ENCODE results near the gene ALPG.
"Not testable (repeated sequence)": the region's sequence is repeated elsewhere in the genome, so short reads cannot be mapped to it uniquely, and the experiment has no call there.

Gene ALPG

GRCh38 chr2:232381204-232382031 is 25.2 kb upstream of the ALPG start:
- not testable (repeated sequence) for H3K36me3 Mint-ChIP-seq (ENCODE audit: insufficient read depth); H3K27ac Mint-ChIP-seq (ENCODE audit: low read depth); DNase-seq (ENCODE audit: low spot score in 2 of 2); H3K4me3 Mint-ChIP-seq; H3K4me1 Mint-ChIP-seq; ATAC-seq (replicated peaks; ENCODE audit: extremely low read depth, poor library complexity, severe bottlenecking); H3K9me3 Mint-ChIP-seq
- peaks cover 40% of the 10 kb centered on the region for H3K27me3 Mint-ChIP-seq

GRCh38 chr2:232382331-232383225 is 24.1 kb upstream of the ALPG start:
- H3K4me1 Mint-ChIP-seq: no peaks in the 10 kb centered on the region
- no peak for ATAC-seq (replicated peaks; ENCODE audit: extremely low read depth, poor library complexity, severe bottlenecking)
- peaks cover 45% of the 10 kb centered on the region for H3K27me3 Mint-ChIP-seq
- no peaks in the 10 kb centered on the region for H3K9me3 Mint-ChIP-seq
- peaks cover 4% of the 10 kb centered on the region for H3K36me3 Mint-ChIP-seq (ENCODE audit: insufficient read depth)
- H3K27ac Mint-ChIP-seq (ENCODE audit: low read depth): no peak overlapping the region
- no peak overlapping the region for H3K4me3 Mint-ChIP-seq
- DNase-seq (ENCODE audit: low spot score in 2 of 2): no peak

- Mint-ChIP-seq H3K27ac (ENCODE audit: low read depth) (no peak overlapping the region), H3K4me1 (no peaks in the 10 kb centered on the region), H3K9me3 (no peaks in the 10 kb centered on the region), H3K27me3 (peaks cover 53% of the 10 kb centered on the region), H3K4me3 (no peak overlapping the region), H3K36me3 (ENCODE audit: insufficient read depth) (peaks cover 4% of the 10 kb centered on the region)
- DNase-seq (ENCODE audit: low spot score in 2 of 2) (no peak), ATAC-seq (replicated peaks; ENCODE audit: extremely low read depth, poor library complexity, severe bottlenecking) (no peak)
These were observed 22.2 kb upstream of the ALPG start for GRCh38 chr2:232384466-232384865.

- ATAC-seq (replicated peaks; ENCODE audit: extremely low read depth, poor library complexity, severe bottlenecking); H3K4me3 Mint-ChIP-seq; H3K27ac Mint-ChIP-seq (ENCODE audit: low read depth); DNase-seq (ENCODE audit: low spot score in 2 of 2); H3K36me3 Mint-ChIP-seq (ENCODE audit: insufficient read depth); H3K4me1 Mint-ChIP-seq; H3K9me3 Mint-ChIP-seq: not testable (repeated sequence)
- H3K27me3 Mint-ChIP-seq: peaks cover 59% of the 10 kb centered on the region
These were observed 21.6 kb upstream of the ALPG start for GRCh38 chr2:232385058-232385457.

GRCh38 chr2:232385660-232386489 is 20.8 kb upstream of the ALPG start:
- H3K36me3 Mint-ChIP-seq (ENCODE audit: insufficient read depth): peaks cover 4% of the 10 kb centered on the region
- H3K4me3 Mint-ChIP-seq: no peak overlapping the region
- H3K27ac Mint-ChIP-seq (ENCODE audit: low read depth): no peak overlapping the region
- H3K27me3 Mint-ChIP-seq: peaks cover 68% of the 10 kb centered on the region
- DNase-seq (ENCODE audit: low spot score in 2 of 2): no peak
- no peaks in the 10 kb centered on the region for H3K4me1 Mint-ChIP-seq
- no peak for ATAC-seq (replicated peaks; ENCODE audit: extremely low read depth, poor library complexity, severe bottlenecking)
- no peaks in the 10 kb centered on the region for H3K9me3 Mint-ChIP-seq

GRCh38 chr2:232386490-232386739 is 20.2 kb upstream of the ALPG start:
- Mint-ChIP-seq H3K27ac (ENCODE audit: low read depth) (no peak overlapping the region), H3K4me3 (no peak overlapping the region), H3K9me3 (no peaks in the 10 kb centered on the region), H3K36me3 (ENCODE audit: insufficient read depth) (peaks cover 4% of the 10 kb centered on the region), H3K27me3 (peaks cover 72% of the 10 kb centered on the region), H3K4me1 (no peaks in the 10 kb centered on the region)
- DNase-seq (ENCODE audit: low spot score in 2 of 2) (no peak), ATAC-seq (replicated peaks; ENCODE audit: extremely low read depth, poor library complexity, severe bottlenecking) (no peak)

GRCh38 chr2:232386740-232387450 is 19.7 kb upstream of the ALPG start:
- no peak overlapping the region for H3K27ac Mint-ChIP-seq (ENCODE audit: low read depth)
- DNase-seq (ENCODE audit: low spot score in 2 of 2) (no peak), ATAC-seq (replicated peaks; ENCODE audit: extremely low read depth, poor library complexity, severe bottlenecking) (no peak)
- no peaks in the 10 kb centered on the region for H3K4me1 Mint-ChIP-seq
- H3K27me3 Mint-ChIP-seq: peaks cover 73% of the 10 kb centered on the region
- peaks cover 4% of the 10 kb centered on the region for H3K36me3 Mint-ChIP-seq (ENCODE audit: insufficient read depth)
- no peak overlapping the region for H3K4me3 Mint-ChIP-seq
- H3K9me3 Mint-ChIP-seq: no peaks in the 10 kb centered on the region

GRCh38 chr2:232387451-232388171 is 19.0 kb upstream of the ALPG start:
- Mint-ChIP-seq H3K27me3 (peaks cover 72% of the 10 kb centered on the region), H3K4me1 (no peaks in the 10 kb centered on the region), H3K4me3 (no peak overlapping the region), H3K27ac (ENCODE audit: low read depth) (no peak overlapping the region), H3K9me3 (no peaks in the 10 kb centered on the region), H3K36me3 (ENCODE audit: insufficient read depth) (peaks cover 4% of the 10 kb centered on the region)
- DNase-seq (ENCODE audit: low spot score in 2 of 2) (no peak), ATAC-seq (replicated peaks; ENCODE audit: extremely low read depth, poor library complexity, severe bottlenecking) (no peak)

GRCh38 chr2:232388324-232388891 is 18.2 kb upstream of the ALPG start:
- H3K4me1 Mint-ChIP-seq: no peaks in the 10 kb centered on the region
- peaks cover 6% of the 10 kb centered on the region for H3K36me3 Mint-ChIP-seq (ENCODE audit: insufficient read depth)
- H3K27ac Mint-ChIP-seq (ENCODE audit: low read depth): no peak overlapping the region
- ATAC-seq (replicated peaks; ENCODE audit: extremely low read depth, poor library complexity, severe bottlenecking): no peak
- no peak overlapping the region for H3K4me3 Mint-ChIP-seq
- H3K9me3 Mint-ChIP-seq: no peaks in the 10 kb centered on the region
- H3K27me3 Mint-ChIP-seq: peaks cover 66% of the 10 kb centered on the region
- DNase-seq (ENCODE audit: low spot score in 2 of 2): no peak

GRCh38 chr2:232389327-232389726 is 17.3 kb upstream of the ALPG start:
- H3K27ac Mint-ChIP-seq (ENCODE audit: low read depth): no peak overlapping the region
- H3K4me3 Mint-ChIP-seq: no peak overlapping the region
- H3K4me1 Mint-ChIP-seq: no peaks in the 10 kb centered on the region
- H3K36me3 Mint-ChIP-seq (ENCODE audit: insufficient read depth): peaks cover 6% of the 10 kb centered on the region
- peaks cover 62% of the 10 kb centered on the region for H3K27me3 Mint-ChIP-seq
- H3K9me3 Mint-ChIP-seq: no peaks in the 10 kb centered on the region
- DNase-seq (ENCODE audit: low spot score in 2 of 2): no peak
- no peak for ATAC-seq (replicated peaks; ENCODE audit: extremely low read depth, poor library complexity, severe bottlenecking)

GRCh38 chr2:232390661-232391060 is 16.0 kb upstream of the ALPG start:
- ATAC-seq (replicated peaks; ENCODE audit: extremely low read depth, poor library complexity, severe bottlenecking) (no peak), DNase-seq (ENCODE audit: low spot score in 2 of 2) (no peak)
- Mint-ChIP-seq H3K27me3 (peaks cover 57% of the 10 kb centered on the region), H3K36me3 (ENCODE audit: insufficient read depth) (peaks cover 2% of the 10 kb centered on the region), H3K4me1 (no peaks in the 10 kb centered on the region), H3K27ac (ENCODE audit: low read depth) (no peak overlapping the region), H3K4me3 (no peak overlapping the region), H3K9me3 (no peaks in the 10 kb centered on the region)

Data from central memory CD8-positive, alpha-beta T cell (primary cell).